WTC11 (cell line): ENCODE measurements around the gene STARD9.

ENCODE experiments used
- ELF4 ChIP-seq: sonication (generic); formaldehyde crosslinking; IDR thresholded peaks from 2 replicates; pipeline ENCODE4 v1.8.1; 2022; ENCODE audit warnings: low read depth, mild to moderate bottlenecking, moderate library complexity, missing genetic modification reagents
- JUN ChIP-seq: sonication (generic); formaldehyde crosslinking; IDR thresholded peaks from 2 replicates; pipeline ENCODE4 v1.8.0; 2023; ENCODE audit warnings: mild to moderate bottlenecking, missing genetic modification reagents
- MXD4 ChIP-seq: fragments of 250-450 bp; sonication (Bioruptor Pico); IDR thresholded peaks from 2 replicates; pipeline ENCODE4 v1.8.0; 2021; ENCODE audit warnings: mild to moderate bottlenecking, moderate library complexity, borderline replicate concordance
- SMAD3 ChIP-seq: sonication (generic); formaldehyde crosslinking; IDR thresholded peaks from 2 replicates; pipeline ENCODE4 v1.8.0; 2022; ENCODE audit warnings: missing genetic modification reagents, mild to moderate bottlenecking, borderline replicate concordance
- ZBTB21 ChIP-seq: sonication (generic); formaldehyde crosslinking; IDR thresholded peaks from 2 replicates; pipeline ENCODE4 v1.8.1; 2023; ENCODE audit warnings: mild to moderate bottlenecking, missing genetic modification reagents, borderline replicate concordance
- ZNF121 ChIP-seq: sonication (generic); formaldehyde crosslinking; IDR thresholded peaks from 2 replicates; pipeline ENCODE4 v1.8.0; 2023; ENCODE audit warnings: missing genetic modification reagents
- TF ChIP-seq, protein P1 (sequence below): fragments of 200-600 bp; IDR thresholded peaks from 2 replicates; pipeline ENCODE4 v1.8.0; 2022; ENCODE audit warnings: antibody characterized with exemption

DNA sequence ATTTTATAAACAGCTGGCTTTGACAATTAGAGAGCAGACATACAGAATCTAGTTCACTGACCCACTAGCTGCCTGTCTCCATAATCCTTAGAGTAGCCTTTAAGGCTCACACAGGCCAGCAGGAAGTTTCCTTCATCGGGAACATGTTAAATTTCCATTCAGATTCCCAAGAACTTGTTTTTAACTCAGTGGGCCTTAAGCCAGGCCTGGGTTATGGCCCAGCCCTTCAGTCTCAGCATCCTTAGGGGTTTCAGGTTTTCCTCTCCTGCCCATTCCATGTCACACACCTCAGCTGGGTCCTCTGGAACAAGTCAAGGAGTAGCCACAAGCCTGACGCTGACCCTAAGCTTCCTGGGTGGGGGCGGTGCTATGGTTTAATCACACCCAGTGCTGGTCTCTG, 146.5 kb downstream of the STARD9 start:
- TF ChIP-seq JUN (no peak), ZBTB21 (CRISPR knock-in tag) (no peak), MXD4 (CRISPR knock-in tag) (no peak), ELF4 (no peak), ZNF121 (CRISPR knock-in tag) (no peak), SMAD3 (CRISPR knock-in tag) (no peak)
- TF ChIP-seq, protein P1, sequence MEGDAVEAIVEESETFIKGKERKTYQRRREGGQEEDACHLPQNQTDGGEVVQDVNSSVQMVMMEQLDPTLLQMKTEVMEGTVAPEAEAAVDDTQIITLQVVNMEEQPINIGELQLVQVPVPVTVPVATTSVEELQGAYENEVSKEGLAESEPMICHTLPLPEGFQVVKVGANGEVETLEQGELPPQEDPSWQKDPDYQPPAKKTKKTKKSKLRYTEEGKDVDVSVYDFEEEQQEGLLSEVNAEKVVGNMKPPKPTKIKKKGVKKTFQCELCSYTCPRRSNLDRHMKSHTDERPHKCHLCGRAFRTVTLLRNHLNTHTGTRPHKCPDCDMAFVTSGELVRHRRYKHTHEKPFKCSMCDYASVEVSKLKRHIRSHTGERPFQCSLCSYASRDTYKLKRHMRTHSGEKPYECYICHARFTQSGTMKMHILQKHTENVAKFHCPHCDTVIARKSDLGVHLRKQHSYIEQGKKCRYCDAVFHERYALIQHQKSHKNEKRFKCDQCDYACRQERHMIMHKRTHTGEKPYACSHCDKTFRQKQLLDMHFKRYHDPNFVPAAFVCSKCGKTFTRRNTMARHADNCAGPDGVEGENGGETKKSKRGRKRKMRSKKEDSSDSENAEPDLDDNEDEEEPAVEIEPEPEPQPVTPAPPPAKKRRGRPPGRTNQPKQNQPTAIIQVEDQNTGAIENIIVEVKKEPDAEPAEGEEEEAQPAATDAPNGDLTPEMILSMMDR, result no peak
